Activated CD4-positive, alpha-beta T cell treated with anti-CD3 and anti-CD28 coated beads, Interleukin-2, amount 50 U/mL, for 4 hours (primary cell): Measurements from ENCODE around the gene SCP2D1.

Source experiments
- DNase-seq, 2 experiments: peaks; one replicate each; pipeline ENCODE4 v3.0.0-alpha.2; 2020

The SCP2D1 gene

DNA sequence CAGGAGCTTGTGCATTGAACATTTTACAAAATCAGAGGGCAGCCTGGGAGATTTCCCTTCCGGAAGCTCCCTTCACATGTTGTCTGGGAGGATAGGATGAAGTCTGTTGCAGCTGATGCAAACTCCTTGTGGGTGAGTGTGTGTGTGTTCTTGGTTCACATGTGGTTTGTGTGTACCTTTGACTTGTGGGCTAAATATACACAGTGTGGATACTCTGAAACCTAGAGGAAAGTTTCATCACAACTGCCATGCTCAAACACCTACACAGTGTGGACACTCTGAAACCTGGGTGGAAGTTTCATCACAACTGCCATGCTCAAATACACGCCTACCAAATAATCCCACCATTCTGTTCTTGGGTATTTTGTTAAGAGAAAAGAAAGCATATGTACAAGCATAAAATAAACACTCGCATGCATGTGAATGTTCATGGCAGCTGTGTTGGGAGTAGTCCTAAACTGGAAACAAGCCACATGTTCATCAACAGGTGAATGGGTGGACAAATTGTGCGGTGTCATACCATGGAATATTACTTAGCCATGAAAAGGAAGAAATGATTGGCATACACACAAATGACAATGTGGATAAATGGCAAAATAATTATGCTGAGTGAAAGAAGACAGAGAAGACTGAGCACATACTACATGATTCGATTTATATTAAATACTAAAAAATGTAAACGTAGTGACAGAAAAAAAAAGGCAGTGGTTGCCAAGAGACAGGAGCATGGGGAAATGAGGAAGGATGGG, 1.8 kb downstream of the SCP2D1 start:
- DNase-seq, result no peak

DNA sequence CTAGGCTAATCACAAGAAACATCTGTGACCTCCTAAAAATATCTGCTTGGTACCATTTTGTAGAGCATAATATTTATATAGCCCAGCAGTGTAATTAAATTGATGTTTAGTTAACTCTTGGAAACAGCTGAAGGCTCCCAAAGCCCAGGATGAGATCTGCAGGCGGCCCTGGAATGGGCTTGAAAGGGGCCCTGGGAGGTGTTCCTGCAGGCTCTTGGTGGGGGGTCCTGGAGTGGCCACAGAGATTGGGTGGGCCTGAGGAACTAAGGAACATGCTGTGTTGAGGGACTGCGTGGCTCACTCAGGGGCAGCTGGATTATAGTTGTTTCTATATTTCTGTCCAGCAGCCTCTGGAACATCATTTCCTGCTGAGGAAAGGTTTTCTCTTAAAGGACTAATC, 9.2 kb downstream of the SCP2D1 start:
- DNase-seq, result no peak

- no peak for DNase-seq
Observed at GRCh38 chr20:18831830-18832499, 18.4 kb downstream of the SCP2D1 start.

- DNase-seq, result no peak
Observed at GRCh38 chr20:18832546-18833200, 19.1 kb downstream of the SCP2D1 start.

DNA sequence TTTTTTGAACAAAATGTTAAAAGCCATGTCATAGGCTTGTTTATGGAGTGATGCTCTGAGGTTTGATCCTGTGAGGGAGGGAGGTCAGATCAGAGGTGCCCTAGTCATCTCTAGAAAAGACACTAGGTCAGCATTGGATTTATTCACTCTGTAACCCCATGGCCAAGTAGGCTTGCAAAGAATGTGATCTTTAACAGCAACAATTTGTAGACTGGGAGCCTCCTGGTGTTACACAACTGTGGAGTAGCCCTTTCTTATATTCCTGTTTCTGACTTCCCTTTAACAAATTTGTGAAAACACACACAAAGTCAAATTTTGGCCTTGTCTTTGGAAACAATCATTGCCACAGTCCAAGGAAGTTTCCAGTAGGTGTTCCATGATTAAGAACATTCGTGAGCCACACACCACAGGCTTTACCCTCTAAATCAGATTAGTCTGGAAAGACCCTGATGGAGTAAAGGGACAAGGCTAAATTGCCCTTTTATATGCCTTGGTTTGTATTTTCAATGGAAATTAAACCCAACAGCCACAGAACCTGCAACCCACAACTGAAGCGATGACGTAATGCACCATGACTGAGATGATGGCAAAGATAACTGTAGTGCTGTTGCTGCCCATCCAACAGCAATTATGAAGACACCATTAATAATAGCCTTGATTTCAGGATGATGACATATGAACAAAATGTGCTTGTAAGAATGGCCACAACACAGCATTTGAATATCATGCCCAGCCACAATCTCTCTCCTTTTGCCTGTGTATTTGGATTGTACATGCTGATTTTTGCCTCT, 22.1 kb downstream of the SCP2D1 start:
- no peak for DNase-seq

GRCh38 chr20:18837718-18838117, 24.1 kb downstream of the SCP2D1 start:
- DNase-seq, result no peak

DNA sequence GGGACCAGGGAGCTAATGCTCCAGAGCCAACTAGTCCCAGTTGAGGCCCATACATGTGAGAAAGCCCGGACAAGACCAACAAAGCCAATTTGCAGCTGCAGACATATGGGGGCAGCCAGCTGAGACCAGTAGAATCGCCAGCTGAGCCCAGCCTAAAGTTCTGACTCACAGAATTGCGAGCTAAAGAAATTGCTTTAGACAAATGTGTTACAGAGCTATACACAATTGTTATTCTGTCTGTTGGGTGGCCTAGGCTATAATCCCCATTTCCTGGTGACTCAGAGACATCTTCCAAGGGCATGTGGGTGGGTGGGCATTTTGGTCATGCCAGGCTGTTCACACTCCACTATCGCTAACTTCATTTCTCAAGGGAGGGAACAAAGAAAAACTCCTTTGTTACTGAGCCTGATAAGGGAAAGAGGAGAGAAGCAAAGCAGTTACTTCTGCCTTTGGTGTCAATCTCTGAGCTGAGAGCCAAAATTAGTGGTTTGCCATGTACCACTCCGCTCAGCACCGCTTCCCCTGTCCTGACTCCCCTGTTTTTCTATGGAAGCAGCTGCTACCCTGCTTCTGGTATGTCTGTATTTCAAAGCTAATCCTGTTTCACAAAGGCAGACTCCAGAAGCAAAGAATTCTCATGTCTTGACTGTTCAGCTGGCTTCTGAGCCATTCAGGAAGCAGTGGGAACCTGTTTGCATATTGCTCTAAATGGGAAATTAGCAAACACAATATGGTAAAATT, 26.1 kb downstream of the SCP2D1 start:
- DNase-seq, result no peak

DNA sequence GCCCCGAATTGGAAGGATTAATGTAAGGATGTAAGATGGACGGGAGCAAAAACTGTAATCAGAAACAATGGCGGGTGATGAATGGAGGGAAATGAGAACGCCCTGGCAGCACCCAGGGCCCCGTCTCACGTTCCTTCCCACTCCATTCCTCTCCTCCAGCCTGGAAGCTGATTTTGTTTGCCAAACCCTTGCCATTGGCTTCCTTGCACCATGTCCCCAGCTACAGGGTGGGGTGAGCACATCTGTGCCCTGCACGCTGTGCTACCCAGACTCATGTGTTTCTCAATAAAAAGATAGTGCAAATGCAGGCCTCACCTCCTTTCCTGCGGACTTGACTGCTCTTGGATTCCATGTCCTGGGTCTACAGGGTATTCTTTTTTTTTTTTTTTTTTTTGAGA, 26.7 kb downstream of the SCP2D1 start:
- no peak for DNase-seq

DNA sequence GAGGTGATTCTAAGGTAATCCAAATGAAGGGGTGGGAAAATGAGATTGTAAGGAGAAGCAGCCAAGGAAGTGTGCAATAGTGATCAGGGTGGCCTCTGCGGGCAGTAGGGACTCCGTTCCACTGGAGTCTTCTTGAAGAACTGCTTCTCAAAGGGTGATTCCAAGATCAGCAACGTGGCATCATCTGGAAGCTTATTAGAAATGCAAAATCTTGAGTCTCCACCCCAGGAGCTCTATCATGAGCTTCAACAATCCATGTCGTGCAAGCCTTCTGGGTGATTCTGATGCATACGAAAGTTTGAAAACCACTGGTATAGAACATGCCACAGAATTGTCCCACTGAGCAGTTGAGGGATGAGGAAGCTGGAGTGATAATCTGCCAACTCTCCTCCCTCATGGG, 31.4 kb downstream of the SCP2D1 start:
- DNase-seq, result no peak

DNA sequence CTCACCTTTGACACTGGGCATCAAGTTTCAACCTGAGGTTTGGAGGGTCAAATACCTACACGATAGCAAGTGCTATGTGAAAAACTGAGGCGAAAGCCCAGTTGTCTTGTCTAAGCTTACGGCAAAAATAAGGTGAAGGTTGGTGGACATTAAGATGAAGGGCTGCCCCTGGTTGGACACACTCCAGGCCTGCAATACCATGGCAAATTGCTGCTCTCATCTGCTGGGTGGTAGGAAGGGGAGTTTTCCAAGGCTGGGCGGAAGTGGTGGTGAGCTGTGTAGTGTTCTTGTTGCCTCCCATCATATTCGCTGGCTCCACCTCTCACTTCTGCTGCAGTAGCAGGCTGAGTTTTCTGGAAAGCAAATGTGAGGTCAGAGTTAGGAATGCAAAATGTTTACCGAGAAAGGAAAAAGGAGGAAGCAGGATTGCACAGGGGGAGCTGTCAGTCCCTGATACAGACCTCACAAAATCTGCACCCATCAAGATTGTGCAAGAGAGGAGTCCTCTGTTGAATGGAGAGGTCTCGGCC, 33.7 kb downstream of the SCP2D1 start:
- DNase-seq, result no peak

DNA sequence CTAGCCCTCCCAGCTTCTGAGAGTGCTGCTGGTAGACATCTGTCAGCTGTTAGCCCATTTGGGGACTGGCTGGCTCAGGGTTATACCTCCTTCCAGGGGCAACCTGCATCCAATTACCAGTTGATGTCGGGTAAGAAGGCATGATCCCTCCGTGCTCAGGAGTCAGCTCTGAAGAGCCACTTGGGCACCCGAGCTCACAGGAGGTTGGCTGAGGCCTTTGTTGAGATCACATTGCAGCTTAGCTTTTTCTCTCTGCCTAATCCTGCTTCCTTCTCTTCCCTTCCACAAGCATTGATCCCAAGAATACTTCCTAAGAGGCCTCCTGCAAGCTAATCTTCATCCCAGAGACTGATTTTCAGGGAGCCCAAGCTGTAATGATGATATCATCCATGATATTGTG, 35.5 kb downstream of the SCP2D1 start:
- DNase-seq, result no peak

- no peak for DNase-seq
Observed at GRCh38 chr20:18851629-18852028, 38.0 kb downstream of the SCP2D1 start.

DNA sequence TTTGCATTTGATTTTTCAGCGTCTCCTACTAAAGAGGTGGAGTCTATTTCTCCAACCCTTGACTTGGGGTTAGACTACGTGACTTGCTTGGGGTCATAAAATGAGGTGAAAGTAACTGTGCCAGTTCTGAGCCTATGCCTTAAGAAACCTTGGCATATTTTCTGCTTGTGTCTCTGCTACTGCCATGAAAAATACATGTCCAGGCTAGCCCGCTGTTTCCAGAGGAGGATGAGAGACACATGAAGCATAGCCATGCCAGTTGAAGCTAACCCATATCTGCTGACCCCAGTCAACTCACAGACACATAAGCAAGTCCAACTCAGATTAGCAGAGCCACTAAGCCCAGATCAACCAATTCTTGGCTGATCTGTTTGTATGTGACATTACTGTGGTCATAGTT, 38.7 kb downstream of the SCP2D1 start:
- DNase-seq, result no peak

GRCh38 chr20:18853216-18853615, 39.6 kb downstream of the SCP2D1 start:
- no peak for DNase-seq

DNA sequence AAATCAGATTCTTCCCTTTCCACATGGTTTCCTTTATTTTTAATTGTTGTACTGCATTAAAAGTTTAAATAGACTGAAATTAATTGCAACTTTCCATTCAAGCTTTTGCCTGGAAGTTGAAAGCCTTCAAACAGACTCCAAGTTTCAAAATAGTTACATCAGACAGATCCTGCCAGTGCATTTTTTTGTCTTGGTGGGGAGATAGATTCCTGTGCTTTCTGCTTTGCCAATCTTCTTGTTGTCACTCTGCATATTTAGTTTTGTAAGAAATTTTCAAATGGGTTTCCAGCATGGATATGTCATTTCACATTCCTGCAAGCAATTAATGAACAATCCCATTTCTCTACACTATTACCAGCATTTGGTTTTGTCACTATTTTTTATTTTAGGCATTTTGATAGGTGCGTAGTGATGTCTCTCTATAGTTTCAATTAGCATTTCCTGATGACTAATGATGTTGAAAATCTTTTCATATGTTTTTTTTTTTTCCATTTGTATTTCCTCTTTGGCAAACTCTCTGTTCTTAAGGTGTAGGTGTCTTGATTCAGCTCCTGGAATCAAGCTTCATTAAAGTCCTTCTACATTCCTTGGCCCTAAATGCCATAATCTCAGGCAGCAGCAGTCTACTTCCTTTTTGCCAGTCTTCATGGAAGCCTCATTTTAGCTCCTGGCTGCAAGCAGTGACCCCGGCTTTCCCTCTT, 40.5 kb downstream of the SCP2D1 start:
- DNase-seq, result no peak

DNA sequence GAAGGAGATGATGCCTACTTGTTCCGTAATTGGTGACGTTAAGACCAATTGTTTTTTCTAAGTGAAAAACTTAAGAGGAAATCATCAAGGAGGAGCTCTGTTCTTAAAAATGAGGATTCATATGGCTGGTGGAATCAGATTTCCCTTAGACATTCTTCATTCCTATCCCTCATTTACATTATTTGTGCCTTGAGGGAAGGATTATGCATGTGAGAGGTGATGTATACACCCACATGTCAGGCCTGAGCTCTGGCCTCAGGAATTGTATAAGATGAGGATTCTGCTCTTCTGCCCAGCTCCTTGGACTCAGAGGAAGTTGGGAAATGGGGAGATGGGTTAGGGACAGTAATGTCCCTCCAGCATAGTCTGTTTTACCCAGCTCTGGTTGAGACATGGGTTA, 42.3 kb downstream of the SCP2D1 start:
- DNase-seq, result no peak

DNA sequence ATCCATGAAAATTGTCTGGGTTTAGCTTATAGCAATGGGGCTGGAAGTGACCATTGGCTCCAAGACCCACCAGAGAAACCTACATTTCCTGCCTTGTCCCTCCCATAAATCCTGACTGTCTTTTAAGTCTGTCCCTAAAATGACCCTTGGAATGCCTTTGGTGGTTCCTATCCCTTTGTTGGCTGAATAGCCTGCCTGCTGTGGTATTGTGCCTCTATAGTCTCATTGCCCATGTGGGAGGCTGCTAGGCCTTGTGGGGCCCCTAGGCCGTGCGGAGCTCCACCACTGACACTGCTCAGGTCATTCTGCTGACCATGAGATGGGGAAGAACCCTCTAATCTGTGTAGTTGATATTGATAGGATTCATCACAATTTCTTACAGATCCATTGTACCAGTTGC, 43.3 kb downstream of the SCP2D1 start:
- DNase-seq, result no peak

DNA sequence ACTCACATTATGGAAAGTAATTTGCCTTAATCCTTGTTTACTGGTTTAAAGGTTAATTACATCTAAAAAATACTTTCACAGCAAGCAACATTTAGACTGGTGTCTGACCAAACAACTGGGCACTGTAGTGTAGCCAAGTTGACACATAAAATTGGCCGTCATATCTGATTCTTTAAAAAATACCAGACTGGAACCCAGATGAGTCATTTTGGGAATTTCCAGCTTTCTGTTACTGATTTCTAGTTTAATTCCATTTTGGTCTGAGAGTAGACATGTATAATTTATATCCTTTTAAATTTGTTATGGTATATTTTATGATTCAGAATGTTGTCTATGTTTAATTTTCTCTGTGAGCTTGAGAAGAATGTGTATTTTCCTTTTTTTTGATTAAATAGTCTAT, 44.1 kb downstream of the SCP2D1 start:
- DNase-seq, result no peak

- no peak for DNase-seq
Observed at GRCh38 chr20:18858816-18859215, 45.2 kb downstream of the SCP2D1 start.
